Measurements from ENCODE around the gene TRAF2. TPM values are rescaled to one million over a fixed set of nuclear protein-coding genes. Genes with fewer than 3 reads are reported as not detected.

The TRAF2 gene
- polyA plus RNA-seq, 3 donors, result 1.6 to 6.1 (median 2.0) TPM

GRCh38 chr9:136840140-136840876 lies 46.0 kb upstream of the TRAF2 start:
- H3K4me3 Mint-ChIP-seq, result no peak overlapping the region
- WGBS (ENCODE audit: insufficient coverage), result 91% methylated on average over 32 of the region's 32 CpGs

More at GRCh38 chr9:136840140-136840876, 46.0 kb upstream of the TRAF2 start:
- intact Hi-C loops (cut with micrococcal nuclease), result loop anchor here (5.0 to 10.0 kb wide), 3 partner anchors 33 to 192 kb away; partner anchors contain the start of genes C8G (in 1 of the 2), FBXW5 (in 1 of the 2), FUT7 (in 1 of the 2) and RABL6 (in 1 of the 2)
- Histone ChIP-seq H3K79me2 (ENCODE audit: insufficient read depth, low read length) (no peaks in the 10 kb centered on the region), H3K9me3 (replicated peaks in 1 of 2; ENCODE audit: control insufficient read depth in 1 of 2, insufficient read depth in 1 of 2, low read length in 2 of 2) (no peaks in the 10 kb centered on the region), H2AFZ (ENCODE audit: insufficient read depth, low read depth, low read length, poor library complexity, severe bottlenecking) (no peak overlapping the region), H3K36me3 (replicated peaks in 1 of 2; ENCODE audit: control insufficient read depth in 1 of 2, insufficient read depth in 2 of 2, low read length in 2 of 2) (peaks cover 30 to 35% of the 10 kb centered on the region in 2 donors), H3K4me2 (replicated peaks; ENCODE audit: extremely low read depth, low read length, poor library complexity, severe bottlenecking) (no peak overlapping the region), H3K4me3 (replicated peaks in 1 of 3; ENCODE audit: low read depth in 2 of 3, low read length in 3 of 3) (no peak overlapping the region), H3K9ac (ENCODE audit: insufficient read depth, low read length, poor library complexity, severe bottlenecking) (no peak overlapping the region), H4K20me1 (ENCODE audit: insufficient read depth, low read length) (no peaks in the 10 kb centered on the region), H3K27me3 (ENCODE audit: control insufficient read depth in 2 of 2, insufficient read depth in 2 of 2, low read length in 2 of 2) (peaks cover 3 to 25% of the 10 kb centered on the region in 2 donors), H3K27ac (ENCODE audit: low read depth in 1 of 2, low read length in 2 of 2) (no peak overlapping the region), H3K4me1 (ENCODE audit: control insufficient read depth in 1 of 2, insufficient read depth in 2 of 2, low read length in 2 of 2) (peaks cover 15 to 25% of the 10 kb centered on the region in 2 donors)
- TF ChIP-seq, protein P1, sequence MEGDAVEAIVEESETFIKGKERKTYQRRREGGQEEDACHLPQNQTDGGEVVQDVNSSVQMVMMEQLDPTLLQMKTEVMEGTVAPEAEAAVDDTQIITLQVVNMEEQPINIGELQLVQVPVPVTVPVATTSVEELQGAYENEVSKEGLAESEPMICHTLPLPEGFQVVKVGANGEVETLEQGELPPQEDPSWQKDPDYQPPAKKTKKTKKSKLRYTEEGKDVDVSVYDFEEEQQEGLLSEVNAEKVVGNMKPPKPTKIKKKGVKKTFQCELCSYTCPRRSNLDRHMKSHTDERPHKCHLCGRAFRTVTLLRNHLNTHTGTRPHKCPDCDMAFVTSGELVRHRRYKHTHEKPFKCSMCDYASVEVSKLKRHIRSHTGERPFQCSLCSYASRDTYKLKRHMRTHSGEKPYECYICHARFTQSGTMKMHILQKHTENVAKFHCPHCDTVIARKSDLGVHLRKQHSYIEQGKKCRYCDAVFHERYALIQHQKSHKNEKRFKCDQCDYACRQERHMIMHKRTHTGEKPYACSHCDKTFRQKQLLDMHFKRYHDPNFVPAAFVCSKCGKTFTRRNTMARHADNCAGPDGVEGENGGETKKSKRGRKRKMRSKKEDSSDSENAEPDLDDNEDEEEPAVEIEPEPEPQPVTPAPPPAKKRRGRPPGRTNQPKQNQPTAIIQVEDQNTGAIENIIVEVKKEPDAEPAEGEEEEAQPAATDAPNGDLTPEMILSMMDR (IDR thresholded peaks at IDR 0.05), result no peak
- Mint-ChIP-seq H3K4me1 (peaks cover 8% of the 10 kb centered on the region), H3K9me3 (peaks cover 0 to 8% (median 4%) of the 10 kb centered on the region in 7 donors), H3K27me3 (ENCODE audit: low read depth in 3 of 3) (peaks cover 11 to 31% (median 22%) of the 10 kb centered on the region in 3 donors), H3K27ac (peak overlapping the region in 4 of 7 donors; percentile 54 to 85 (median 78)), H3K36me3 (peaks cover 18 to 46% of the 10 kb centered on the region in 2 donors)
- no peak for DNase-seq
